ENCODE measurements around the gene TSPOAP1.

TSPOAP1 gene, protein sequence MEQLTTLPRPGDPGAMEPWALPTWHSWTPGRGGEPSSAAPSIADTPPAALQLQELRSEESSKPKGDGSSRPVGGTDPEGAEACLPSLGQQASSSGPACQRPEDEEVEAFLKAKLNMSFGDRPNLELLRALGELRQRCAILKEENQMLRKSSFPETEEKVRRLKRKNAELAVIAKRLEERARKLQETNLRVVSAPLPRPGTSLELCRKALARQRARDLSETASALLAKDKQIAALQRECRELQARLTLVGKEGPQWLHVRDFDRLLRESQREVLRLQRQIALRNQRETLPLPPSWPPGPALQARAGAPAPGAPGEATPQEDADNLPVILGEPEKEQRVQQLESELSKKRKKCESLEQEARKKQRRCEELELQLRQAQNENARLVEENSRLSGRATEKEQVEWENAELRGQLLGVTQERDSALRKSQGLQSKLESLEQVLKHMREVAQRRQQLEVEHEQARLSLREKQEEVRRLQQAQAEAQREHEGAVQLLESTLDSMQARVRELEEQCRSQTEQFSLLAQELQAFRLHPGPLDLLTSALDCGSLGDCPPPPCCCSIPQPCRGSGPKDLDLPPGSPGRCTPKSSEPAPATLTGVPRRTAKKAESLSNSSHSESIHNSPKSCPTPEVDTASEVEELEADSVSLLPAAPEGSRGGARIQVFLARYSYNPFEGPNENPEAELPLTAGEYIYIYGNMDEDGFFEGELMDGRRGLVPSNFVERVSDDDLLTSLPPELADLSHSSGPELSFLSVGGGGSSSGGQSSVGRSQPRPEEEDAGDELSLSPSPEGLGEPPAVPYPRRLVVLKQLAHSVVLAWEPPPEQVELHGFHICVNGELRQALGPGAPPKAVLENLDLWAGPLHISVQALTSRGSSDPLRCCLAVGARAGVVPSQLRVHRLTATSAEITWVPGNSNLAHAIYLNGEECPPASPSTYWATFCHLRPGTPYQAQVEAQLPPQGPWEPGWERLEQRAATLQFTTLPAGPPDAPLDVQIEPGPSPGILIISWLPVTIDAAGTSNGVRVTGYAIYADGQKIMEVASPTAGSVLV (N-terminal part only)

GRCh38 chr17:58328195-58329034, at the start of gene TSPOAP1:
Gene TSPOAP1, minus strand, starts transcription at chr17:58328795. Its CDS starts 875 bp downstream, at chr17:58327920.
- DNase-seq: no peak

DNA sequence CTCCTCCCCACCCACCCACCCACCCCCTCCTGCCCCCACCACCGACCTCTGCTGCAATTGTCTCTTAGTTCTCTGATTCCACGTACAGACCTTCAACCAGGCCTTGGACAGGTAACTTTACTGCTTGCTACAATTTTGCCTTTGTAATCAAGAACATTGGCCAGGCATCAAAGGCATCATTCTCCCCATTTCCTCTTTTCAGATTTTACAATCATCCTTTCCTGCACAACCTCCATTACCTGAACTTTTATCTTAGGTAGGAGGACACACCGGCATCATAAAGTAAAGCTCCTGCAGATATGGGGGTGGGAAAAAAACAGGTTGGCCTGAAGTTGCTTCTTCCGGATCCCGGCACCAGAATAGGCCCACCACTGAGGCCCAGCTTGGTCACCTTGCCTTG, 49.1 kb upstream of the TSPOAP1 start:
- no peak for DNase-seq

DNA sequence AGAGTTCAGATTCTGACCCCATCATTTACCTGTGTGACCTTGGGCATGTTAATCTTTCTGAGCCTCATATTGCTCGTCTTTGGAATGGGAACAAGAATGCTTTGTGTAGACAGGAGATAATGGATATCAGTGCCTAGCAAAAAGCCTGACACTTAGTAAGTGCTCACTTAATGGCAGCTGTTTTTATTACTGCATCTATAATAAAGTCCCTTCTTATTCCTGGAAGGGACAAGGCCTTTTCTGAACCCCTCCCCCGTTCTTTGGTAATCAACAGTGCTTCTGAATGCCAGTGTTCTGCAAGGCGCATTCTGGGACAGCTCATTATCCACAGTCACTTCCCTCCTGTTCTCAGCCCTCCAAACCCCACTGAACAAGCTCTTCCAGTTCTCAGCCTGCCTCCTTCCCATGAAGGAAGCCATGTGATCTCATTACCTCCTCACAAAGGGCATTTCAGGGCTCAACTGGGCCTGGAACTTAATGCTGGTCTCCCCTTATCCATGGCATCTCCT, 48.6 kb upstream of the TSPOAP1 start:
- peak; percentile 67 for DNase-seq

GRCh38 chr17:58376472-58377000, 47.9 kb upstream of the TSPOAP1 start:
- DNase-seq: no peak

DNA sequence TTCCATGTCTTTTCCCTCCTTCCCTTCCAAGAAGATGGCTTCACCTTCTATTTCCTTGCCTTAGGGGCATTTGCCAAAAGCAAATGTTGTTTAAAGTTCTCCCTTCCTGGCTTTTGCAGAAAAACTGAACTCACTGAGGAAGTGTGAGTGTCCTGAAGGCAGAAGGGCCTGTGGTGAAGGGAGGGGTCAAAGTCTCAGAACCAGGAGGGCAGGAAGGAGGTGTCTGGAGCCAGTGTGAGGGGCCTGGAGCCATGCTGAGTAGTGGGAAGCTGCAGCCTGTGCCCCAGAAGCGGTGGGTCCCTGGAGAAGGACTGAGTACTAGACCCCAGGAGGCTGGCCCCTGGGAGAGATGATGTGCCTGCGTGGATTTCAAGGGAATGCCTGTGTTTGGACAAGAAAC, 47.2 kb upstream of the TSPOAP1 start:
- DNase-seq: no peak

DNA sequence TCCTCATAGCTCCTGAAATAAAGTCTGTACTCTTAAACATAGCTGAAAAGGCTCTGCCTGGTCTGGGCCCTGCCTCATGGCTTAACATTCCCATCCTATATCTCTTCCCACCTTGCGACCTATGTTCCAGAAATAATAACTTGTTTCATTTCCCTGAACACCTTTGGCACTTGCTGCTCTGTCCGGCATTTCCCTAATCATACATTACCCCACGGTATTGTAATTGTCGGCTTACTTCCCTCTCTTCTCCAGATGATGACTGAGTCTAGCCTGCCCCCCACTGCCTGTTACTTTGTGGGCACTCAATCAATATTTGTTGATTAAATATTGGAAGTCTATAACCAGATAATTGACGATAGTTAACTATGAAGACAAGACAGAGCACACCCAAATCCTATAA, 46.7 kb upstream of the TSPOAP1 start:
- DNase-seq: no peak

GRCh38 chr17:58373923-58374322, 45.3 kb upstream of the TSPOAP1 start:
- no peak for DNase-seq

DNA sequence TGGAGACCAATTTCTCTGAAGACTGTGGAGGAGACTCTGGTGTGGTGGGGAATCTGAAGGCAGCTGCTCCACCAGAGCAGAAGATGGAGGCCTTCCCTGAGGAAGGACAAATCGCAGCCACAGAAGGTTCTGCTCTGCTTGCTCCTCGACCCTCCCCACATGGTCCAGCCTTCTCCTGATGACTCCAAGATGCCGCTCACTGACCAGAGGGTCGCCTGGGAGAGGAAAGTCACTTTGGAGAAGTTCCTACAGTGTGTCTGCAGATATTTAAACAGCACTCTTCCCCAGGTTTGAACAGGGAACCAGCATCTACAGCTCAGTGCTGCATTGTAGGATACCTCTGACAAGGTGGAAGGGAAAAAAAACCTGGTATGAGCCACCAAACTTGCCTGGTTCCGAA, 44.4 kb upstream of the TSPOAP1 start:
- DNase-seq: no peak

- no peak for DNase-seq
Observed at GRCh38 chr17:58371300-58371950, 42.8 kb upstream of the TSPOAP1 start.

GRCh38 chr17:58370716-58371115, 42.1 kb upstream of the TSPOAP1 start:
- DNase-seq: no peak

GRCh38 chr17:58370309-58370708, 41.7 kb upstream of the TSPOAP1 start:
- no peak for DNase-seq

DNA sequence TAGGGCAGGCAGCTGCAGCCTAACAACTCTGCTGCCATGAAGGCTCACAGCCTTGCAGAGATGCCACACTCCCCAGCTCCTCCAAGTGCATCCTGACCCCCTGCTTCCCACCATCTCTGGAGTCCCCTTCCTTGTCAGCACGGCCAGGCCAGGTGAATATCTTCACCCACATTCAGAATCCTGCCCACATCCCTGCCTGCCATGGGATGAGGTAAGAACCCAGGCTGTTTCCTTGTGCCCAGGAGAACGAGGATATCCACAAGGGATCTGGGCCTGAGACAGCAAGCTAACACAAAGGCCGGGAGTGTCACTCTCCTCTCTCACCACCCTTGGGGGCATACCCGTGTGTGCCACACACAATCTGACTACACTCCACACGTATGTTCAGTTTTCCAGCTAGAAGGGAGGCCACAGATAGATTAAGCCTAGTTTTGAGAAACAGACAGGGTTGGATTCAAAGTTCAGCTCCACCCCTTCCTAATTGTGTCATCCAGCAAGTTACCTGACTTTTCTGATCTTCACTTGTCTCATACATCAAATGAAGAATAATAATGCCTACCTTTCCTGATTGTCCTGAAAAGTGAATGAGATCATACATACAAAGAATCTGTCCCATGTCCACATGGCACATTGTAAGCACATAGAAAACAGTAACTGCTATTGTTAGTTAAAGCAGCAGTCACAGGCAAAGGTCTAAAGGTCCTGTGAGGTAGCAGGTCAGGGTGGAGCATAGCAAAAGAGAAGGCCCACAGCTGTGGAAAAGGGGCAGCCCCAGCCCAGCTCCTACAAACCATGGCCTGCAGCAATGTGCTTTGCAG, 40.8 kb upstream of the TSPOAP1 start:
- DNase-seq: no peak

DNA sequence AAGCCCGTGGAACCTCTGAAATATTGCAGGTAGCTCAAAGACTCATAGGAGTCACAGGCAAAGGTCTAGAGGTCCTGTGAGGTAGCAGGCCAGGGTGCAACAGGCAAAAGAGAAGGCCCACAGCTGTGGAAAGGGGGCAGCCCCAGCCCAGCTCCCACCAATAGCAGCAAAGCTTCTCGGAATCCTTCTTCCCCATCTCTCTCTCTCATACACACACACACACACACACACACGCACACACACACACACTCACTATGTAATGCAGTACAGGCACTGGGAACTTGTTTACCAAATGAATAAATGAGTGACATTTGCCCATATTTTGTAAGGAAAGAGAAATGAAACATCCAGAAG, 40.2 kb upstream of the TSPOAP1 start:
- DNase-seq: no peak

DNA sequence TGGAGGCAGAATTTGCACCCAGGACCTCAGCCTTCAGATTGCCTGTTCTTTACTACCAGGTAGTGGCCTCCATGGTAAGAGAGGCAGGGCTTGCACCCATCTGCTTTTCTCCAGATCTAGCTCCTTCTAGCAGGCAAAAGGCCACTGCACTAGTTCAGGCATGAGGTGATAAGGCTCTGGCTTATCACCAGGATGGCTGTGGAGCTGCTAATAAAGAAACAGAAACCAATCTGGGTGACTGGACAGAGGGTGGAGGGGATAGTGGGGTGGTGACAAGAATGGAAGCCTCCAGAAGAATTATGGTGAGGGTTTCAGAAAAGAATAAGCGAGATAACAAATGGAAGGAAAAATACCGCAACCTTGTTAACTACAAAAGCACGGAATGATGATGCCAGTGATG, 38.9 kb upstream of the TSPOAP1 start:
- DNase-seq: no peak

GRCh38 chr17:58365980-58366595, 37.5 kb upstream of the TSPOAP1 start:
- DNase-seq: no peak

GRCh38 chr17:58365185-58365979, 36.8 kb upstream of the TSPOAP1 start:
- no peak for DNase-seq

DNA sequence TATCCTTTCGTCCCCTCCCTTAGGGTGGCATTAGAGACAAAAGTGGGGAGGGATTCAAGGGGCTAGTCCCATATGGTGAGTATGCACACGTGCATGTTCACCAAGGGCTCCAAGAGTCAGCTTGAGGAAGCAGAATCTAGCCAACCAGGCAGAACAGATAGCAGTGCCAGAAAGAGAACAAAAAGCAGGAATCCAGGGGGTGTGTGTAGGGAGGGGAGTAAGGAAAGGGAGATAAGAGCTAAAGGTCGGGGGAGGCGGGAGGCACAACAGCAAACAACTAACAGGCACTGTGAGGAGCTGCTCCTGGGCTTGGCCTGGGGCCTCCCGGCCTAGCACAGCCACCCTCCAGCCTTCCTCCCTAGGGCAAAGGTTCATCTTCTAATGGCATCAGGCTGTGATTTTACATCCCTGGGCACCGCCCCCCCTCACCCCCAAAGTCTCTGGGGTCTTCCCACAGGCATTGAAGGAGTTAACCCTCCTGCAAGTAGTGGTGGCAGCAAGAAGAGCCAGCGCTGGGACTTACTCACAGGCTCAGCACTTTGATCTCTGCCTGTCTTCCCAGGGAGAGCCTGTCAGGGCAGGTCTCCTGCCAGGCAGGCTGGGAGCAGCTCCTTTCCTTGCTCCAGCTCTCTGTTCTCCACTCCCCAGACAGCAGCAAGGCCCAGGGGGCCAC, 35.8 kb upstream of the TSPOAP1 start:
- no peak for DNase-seq

- no peak for DNase-seq
Observed at GRCh38 chr17:58363457-58364185, 35.0 kb upstream of the TSPOAP1 start.

All from DMS53 (cell line).